C4-2B (cell line): ENCODE measurements around the gene PGA3.

Experiments
- ZFX ChIP-seq: fragments of 450-650 bp; IDR thresholded peaks from 2 replicates; pipeline ENCODE4 v1.6.1; 2017
- TF ChIP-seq, protein P1 (sequence below): fragments of 450-650 bp; conservative IDR thresholded peaks from 2 replicates; pipeline ENCODE4 v1.5.1; 2017; ENCODE audit warnings: mild to moderate bottlenecking

DNA sequence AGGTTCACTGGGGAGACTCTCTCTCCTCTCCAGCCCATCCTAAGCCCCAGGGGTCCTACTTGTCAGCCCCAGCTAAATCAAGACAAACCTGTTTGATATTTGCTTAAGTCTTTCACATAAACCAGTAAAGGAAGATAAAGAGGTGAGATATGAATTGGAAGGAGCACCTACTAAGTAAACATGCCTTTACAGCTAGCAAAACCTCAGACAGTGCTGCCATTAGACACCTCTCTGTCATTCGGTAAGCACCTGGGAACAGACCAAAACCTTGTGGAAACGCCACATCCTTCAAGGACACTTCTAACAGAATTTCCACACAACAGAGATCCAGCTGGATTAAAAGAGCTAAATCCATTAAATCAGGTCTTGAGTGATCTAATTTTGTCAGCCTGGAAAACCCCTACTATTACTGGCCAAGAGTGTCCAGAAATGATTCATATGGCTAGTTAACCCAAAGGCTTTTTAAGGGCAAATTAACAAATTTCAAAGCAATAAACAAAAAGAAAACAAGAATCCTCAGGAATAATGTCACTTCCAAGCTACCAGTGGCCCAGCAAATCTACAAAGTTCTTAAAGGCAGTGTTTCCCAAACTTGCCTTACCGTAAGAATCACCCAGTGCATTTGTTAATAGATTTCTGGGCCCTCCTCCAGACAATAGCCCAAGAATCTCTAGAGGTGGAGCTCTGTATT is 44.5 kb upstream of the PGA3 start:
- TF ChIP-seq, protein P1, sequence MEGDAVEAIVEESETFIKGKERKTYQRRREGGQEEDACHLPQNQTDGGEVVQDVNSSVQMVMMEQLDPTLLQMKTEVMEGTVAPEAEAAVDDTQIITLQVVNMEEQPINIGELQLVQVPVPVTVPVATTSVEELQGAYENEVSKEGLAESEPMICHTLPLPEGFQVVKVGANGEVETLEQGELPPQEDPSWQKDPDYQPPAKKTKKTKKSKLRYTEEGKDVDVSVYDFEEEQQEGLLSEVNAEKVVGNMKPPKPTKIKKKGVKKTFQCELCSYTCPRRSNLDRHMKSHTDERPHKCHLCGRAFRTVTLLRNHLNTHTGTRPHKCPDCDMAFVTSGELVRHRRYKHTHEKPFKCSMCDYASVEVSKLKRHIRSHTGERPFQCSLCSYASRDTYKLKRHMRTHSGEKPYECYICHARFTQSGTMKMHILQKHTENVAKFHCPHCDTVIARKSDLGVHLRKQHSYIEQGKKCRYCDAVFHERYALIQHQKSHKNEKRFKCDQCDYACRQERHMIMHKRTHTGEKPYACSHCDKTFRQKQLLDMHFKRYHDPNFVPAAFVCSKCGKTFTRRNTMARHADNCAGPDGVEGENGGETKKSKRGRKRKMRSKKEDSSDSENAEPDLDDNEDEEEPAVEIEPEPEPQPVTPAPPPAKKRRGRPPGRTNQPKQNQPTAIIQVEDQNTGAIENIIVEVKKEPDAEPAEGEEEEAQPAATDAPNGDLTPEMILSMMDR = no peak
- no peak for TF ChIP-seq ZFX
